Measurements from ENCODE around the gene FOXJ1. TPM values are rescaled to one million over a fixed set of nuclear protein-coding genes. Genes with fewer than 3 reads are reported as not detected.
A peak's percentile ranks its signal among the peaks of the same experiment; 100 is the strongest.

Gene FOXJ1
- total RNA-seq, 1 experiment from 2014 or later, result 4.0 TPM

DNA sequence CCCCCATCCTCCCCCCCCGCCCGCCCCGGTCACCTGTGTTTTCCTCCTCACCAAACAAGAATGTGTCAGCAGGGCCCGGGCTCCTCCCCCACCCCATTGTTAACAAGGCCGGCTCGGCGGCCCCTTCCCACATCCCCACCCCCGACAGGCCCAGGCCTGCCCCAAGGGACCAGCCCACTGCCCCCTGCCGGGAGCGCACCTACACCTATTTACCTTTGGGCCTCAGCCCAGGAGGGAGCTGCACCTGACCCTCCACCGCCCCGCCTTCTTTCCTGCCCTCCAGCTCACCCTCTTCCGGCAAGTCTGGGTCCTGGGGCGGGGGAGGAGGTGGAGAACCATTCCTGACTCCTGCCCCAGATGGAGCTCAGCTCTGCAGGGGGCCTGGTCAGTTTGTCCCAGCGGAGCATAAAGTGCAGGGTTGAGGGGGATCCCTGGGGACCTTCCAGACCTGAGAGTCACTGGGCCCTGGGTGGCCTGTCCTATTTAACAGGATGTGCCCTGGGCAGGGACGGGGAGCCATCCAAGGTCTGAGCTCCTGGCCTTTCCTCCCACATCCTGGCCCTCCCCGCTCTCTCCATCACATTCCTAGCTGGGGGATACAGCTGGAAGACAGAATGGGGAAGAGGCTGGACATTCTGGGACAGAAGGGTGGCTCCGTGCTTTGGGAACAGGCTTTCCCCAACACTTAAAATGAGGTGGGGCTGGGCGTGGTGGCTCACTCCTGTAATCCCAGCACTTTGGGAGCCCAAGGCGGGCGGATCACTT is 8.3 kb downstream of the FOXJ1 start:
- Histone ChIP-seq H3K4me2 (ENCODE audit: insufficient read depth, insufficient read length, low read length) (peak overlapping the region; percentile 57), H3K27me3 (ENCODE audit: insufficient read depth, low read length) (peaks cover 14% of the 10 kb centered on the region; the same call in 1 of the 2 replicates), H2BK120ac (ENCODE audit: low read depth, low read length, poor library complexity, severe bottlenecking) (no peak overlapping the region), H3T11ph (ENCODE audit: low read length) (no peak overlapping the region), H2BK5ac (ENCODE audit: insufficient read length, low read length) (no peak overlapping the region), H4K8ac (replicated peaks; ENCODE audit: insufficient read length, low read depth, low read length) (no peak overlapping the region), H3K18ac (ENCODE audit: insufficient read length, low read depth, low read length) (peak overlapping the region; percentile 4), H2BK20ac (ENCODE audit: low read depth, low read length, poor library complexity, severe bottlenecking) (no peak overlapping the region), H2AFZ (ENCODE audit: low read length) (no peak overlapping the region), H4K91ac (ENCODE audit: insufficient read length, low read depth, low read length) (no peak overlapping the region), H3K79me2 (ENCODE audit: insufficient read depth, low read length) (no peaks in the 10 kb centered on the region), H3K56ac (ENCODE audit: insufficient read length, low read depth, low read length) (no peak overlapping the region), H2BK12ac (ENCODE audit: insufficient read length, low read depth, low read length) (no peak overlapping the region), H3K9ac (ENCODE audit: extremely low read depth, insufficient read length, low read length) (no peak overlapping the region), H3K23me2 (ENCODE audit: insufficient read length, low read depth, low read length, poor library complexity, severe bottlenecking) (peaks cover 15% of the 10 kb centered on the region), H3K23ac (ENCODE audit: insufficient read length, low read depth, low read length) (no peak overlapping the region), H3K14ac (ENCODE audit: insufficient read depth, low read length) (no peak overlapping the region; the same call in 1 of the 2 replicates), H2BK15ac (ENCODE audit: low read depth, low read length) (no peak overlapping the region), H3K4ac (ENCODE audit: low read depth, low read length) (no peak overlapping the region), H3K79me1 (ENCODE audit: insufficient read depth, low read depth, low read length, poor library complexity, severe bottlenecking) (no peaks in the 10 kb centered on the region), H3K27ac (ENCODE audit: insufficient read length, low read depth, low read length) (no peak overlapping the region), H3K9me3 (ENCODE audit: control insufficient read depth, low read depth, low read length) (no peaks in the 10 kb centered on the region), H4K20me1 (ENCODE audit: control insufficient read depth, insufficient read depth, insufficient read length) (no peaks in the 10 kb centered on the region), H2AK5ac (ENCODE audit: insufficient read length, low read length) (no peak overlapping the region), H3K4me1 (ENCODE audit: insufficient read depth, low read length) (peaks cover 10% of the 10 kb centered on the region), H4K5ac (ENCODE audit: insufficient read length, low read depth, low read length) (no peak overlapping the region)
- peak; percentile 98 for DNase-seq
- peak overlapping the region in 2 of 3 experiments; percentile 24 to 36; a peak in 2 of 7 replicates for H3K27ac Mint-ChIP-seq
- WGBS (ENCODE audit: extremely low coverage, insufficient read length, low lambda C conversion rate), result no CpG with 5 or more reads among the region's 21 CpGs
- no peaks in the 10 kb centered on the region for H3K36me3 Mint-ChIP-seq (ENCODE audit: insufficient read depth in 1 of 3, low read depth in 3 of 3)
- H3K4me1 Mint-ChIP-seq, result peaks cover 48 to 64% of the 10 kb centered on the region in 2 experiments
- H3K4me3 Mint-ChIP-seq, result peak overlapping the region; percentile 26 to 60; a peak in 3 of 5 replicates
- TF ChIP-seq, protein P1, sequence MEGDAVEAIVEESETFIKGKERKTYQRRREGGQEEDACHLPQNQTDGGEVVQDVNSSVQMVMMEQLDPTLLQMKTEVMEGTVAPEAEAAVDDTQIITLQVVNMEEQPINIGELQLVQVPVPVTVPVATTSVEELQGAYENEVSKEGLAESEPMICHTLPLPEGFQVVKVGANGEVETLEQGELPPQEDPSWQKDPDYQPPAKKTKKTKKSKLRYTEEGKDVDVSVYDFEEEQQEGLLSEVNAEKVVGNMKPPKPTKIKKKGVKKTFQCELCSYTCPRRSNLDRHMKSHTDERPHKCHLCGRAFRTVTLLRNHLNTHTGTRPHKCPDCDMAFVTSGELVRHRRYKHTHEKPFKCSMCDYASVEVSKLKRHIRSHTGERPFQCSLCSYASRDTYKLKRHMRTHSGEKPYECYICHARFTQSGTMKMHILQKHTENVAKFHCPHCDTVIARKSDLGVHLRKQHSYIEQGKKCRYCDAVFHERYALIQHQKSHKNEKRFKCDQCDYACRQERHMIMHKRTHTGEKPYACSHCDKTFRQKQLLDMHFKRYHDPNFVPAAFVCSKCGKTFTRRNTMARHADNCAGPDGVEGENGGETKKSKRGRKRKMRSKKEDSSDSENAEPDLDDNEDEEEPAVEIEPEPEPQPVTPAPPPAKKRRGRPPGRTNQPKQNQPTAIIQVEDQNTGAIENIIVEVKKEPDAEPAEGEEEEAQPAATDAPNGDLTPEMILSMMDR (conservative IDR thresholded peaks at IDR 0.05), result peak; percentile 13; the same call in 1 of the 3 replicates
- H3K27me3 Mint-ChIP-seq (ENCODE audit: low read depth), result peaks cover 36% of the 10 kb centered on the region
- H3K9me3 Mint-ChIP-seq, result peaks cover 0 to 3% of the 10 kb centered on the region in 2 experiments; a peak in 2 of 5 replicates

Data from H9 (cell line).